Chondrocyte (in vitro differentiated cells): Measurements from ENCODE around the gene MEPCE. TPM values are rescaled to one million over a fixed set of nuclear protein-coding genes. Genes with fewer than 3 reads are reported as not detected.
A peak's percentile ranks its signal among the peaks of the same experiment; 100 is the strongest.

Experiments used
- DNase-seq: peaks from one replicate; pipeline ENCODE4 v3.0.0; 2021; ENCODE audit warnings: mixed read lengths, low spot score
- H3K27ac Mint-ChIP-seq: one replicate; pipeline ENCODE4 v1.8.0; 2021; ENCODE audit warnings: mild to moderate bottlenecking, moderate library complexity, mixed read lengths; ENCODE audit not compliant: unreplicated experiment
- H3K27me3 Mint-ChIP-seq: 2 replicates; pipeline ENCODE4 v1.8.0; 2021; ENCODE audit warnings: low read depth, mixed read lengths
- H3K36me3 Mint-ChIP-seq: 2 replicates; pipeline ENCODE4 v1.8.0; 2021; ENCODE audit warnings: low read depth, mixed read lengths
- H3K4me1 Mint-ChIP-seq: 2 replicates; pipeline ENCODE4 v1.8.0; 2021; ENCODE audit warnings: low read depth, mild to moderate bottlenecking, mixed read lengths
- H3K4me3 Mint-ChIP-seq: one replicate; pipeline ENCODE4 v1.8.0; 2021; ENCODE audit warnings: mild to moderate bottlenecking, moderate library complexity, mixed read lengths; ENCODE audit not compliant: unreplicated experiment
- H3K9me3 Mint-ChIP-seq: 2 replicates; pipeline ENCODE4 v1.8.0; 2021; ENCODE audit warnings: low read depth, mixed read lengths
- total RNA-seq: library from RNA; stranded (reverse); gene quantifications from 3 replicates; pipeline ENCODE4 v1.2.1, GENCODE V29; 2021
- TF ChIP-seq, protein P1 (sequence below): fragments of 200-600 bp; sonication (generic); IDR thresholded peaks from 2 replicates; pipeline ENCODE4 v1.5.0; 2021; ENCODE audit warnings: antibody characterized with exemption, mild to moderate bottlenecking, moderate library complexity

Gene MEPCE
- total RNA-seq, 1 donor from 2014 or later = 30.9 TPM

DNA sequence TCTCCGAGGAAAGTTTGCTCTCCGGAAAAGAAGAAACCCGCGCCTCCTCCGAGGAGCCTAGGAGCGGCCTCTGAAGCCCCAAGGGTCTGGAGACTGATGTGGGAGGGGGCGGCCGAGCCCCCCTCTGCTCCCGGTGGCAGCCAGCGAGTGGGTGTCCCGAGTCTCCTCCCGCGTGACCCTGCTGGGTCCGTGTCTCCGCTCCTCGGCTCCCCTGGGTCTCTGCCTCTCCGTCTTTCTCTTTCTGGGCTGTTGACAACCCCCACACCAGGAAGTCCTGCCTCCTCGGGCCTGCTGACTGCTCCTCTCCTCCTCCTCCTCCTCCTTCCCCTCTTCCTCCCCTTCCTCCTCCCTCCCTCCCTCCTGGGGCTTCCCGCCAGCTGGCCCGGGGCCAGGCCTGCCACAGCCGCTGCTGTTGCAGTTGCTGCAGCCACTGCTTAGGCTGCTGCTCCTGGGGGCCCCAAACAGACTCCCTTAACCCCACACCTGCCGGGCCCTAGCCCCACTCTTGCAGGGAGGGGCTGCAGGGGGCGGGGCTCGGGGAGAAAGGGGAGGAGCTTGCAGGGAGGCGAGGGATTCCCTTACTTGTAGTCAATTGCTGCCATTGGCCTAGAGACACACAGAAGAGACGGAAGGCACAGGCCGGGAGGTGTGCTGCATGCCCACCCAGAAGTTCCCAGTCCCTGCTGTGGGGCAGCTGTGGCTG lies 49.5 kb downstream of the MEPCE start, which contains the start of gene TSC22D4:
TSC22D4 (minus strand) TSS at position 257 of the 703 bp plus-strand sequence. CDS start 1,176 bp downstream, outside the sequence.
- H3K4me3 Mint-ChIP-seq = peak within 1 kb of the TSS; percentile 90
- H3K9me3 Mint-ChIP-seq = no peaks in the 10 kb centered on the region
- DNase-seq = peak; percentile 97
- peaks cover 2% of the 10 kb centered on the region for H3K36me3 Mint-ChIP-seq
- peaks cover 29% of the 10 kb centered on the region for H3K4me1 Mint-ChIP-seq
- TF ChIP-seq, protein P1, sequence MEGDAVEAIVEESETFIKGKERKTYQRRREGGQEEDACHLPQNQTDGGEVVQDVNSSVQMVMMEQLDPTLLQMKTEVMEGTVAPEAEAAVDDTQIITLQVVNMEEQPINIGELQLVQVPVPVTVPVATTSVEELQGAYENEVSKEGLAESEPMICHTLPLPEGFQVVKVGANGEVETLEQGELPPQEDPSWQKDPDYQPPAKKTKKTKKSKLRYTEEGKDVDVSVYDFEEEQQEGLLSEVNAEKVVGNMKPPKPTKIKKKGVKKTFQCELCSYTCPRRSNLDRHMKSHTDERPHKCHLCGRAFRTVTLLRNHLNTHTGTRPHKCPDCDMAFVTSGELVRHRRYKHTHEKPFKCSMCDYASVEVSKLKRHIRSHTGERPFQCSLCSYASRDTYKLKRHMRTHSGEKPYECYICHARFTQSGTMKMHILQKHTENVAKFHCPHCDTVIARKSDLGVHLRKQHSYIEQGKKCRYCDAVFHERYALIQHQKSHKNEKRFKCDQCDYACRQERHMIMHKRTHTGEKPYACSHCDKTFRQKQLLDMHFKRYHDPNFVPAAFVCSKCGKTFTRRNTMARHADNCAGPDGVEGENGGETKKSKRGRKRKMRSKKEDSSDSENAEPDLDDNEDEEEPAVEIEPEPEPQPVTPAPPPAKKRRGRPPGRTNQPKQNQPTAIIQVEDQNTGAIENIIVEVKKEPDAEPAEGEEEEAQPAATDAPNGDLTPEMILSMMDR = no peak
- no peaks in the 10 kb centered on the region for H3K27me3 Mint-ChIP-seq
- H3K27ac Mint-ChIP-seq = peak within 1 kb of the TSS; percentile 71

DNA sequence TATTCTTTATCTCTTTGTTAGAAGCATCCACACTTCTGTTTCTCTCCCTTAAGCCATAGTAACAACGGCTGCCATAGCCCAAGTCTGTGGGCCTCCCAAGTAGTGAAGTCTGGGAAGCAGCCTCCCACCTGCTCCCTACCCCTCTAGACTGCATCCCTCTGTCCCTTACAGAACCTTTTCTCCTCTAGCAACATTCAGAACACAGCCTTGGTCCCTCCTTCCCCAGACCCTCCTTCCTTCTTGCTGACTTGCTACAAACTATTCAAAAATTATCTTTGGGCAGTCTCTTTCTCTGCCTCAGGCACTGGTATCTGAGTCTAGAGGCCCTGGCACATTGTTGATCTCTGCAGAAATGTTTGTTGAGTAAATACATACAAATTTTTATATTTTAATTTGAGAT lies 51.8 kb downstream of the MEPCE start:
- peaks cover 2% of the 10 kb centered on the region for H3K36me3 Mint-ChIP-seq
- no peak overlapping the region for H3K27ac Mint-ChIP-seq
- no peaks in the 10 kb centered on the region for H3K27me3 Mint-ChIP-seq
- TF ChIP-seq, protein P1 = no peak
- H3K9me3 Mint-ChIP-seq = no peaks in the 10 kb centered on the region
- DNase-seq = no peak
- no peak overlapping the region for H3K4me3 Mint-ChIP-seq
- H3K4me1 Mint-ChIP-seq = peaks cover 20% of the 10 kb centered on the region

DNA sequence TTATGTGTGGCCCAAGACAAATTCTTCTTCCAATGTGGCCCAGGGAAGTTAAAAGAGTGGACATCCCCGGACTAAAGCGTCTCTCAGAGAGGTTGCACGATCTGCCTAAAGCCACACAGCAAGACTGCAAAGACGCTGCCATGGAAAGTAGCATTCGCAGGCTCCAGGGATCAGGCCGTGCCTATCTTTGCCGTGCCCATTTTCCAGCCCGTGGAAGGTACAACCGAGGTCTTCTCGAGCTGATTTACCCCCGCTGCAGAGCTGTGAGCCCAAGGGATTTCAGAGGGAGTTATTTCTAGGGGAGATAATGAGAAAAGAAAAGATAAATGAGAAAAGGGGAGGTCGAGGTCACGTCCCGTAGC lies 53.1 kb downstream of the MEPCE start:
- no peaks in the 10 kb centered on the region for H3K9me3 Mint-ChIP-seq
- TF ChIP-seq, protein P1 = no peak
- peaks cover 13% of the 10 kb centered on the region for H3K4me1 Mint-ChIP-seq
- no peaks in the 10 kb centered on the region for H3K36me3 Mint-ChIP-seq
- peak overlapping the region; percentile 72 for H3K4me3 Mint-ChIP-seq
- no peak overlapping the region for H3K27ac Mint-ChIP-seq
- DNase-seq = no peak
- no peaks in the 10 kb centered on the region for H3K27me3 Mint-ChIP-seq

DNA sequence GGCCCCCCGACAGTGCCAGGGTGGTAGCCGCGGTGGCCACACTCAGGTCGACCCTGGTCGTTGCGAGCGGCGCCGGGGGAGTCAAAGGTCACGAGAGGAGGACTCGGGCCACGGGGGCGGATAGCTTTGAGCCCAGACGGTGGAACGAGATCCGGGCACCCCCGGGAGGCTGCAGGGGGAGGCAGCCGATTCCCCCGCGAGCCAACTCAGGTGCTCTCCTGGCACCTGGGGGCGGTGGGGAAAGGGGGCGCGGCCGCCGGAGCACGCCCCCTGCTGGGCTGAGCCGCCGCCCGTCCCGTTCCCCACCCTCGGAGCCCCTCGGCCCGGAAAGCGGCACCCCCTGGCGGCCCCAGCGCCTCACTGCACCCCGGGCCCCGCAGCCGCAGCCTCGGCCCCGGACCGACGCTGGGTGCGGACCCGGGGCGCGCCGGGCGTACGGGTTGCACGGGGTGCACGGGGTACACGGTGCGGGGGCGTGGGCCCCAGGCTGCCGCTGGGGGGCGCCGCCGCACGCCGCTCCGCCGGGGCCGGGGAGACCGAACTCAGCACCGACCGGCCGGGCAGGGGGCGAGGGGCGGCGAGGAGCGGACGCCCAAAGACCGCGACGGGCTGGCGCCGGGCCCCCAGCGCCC lies 53.6 kb downstream of the MEPCE start:
- Mint-ChIP-seq H3K36me3 (no peaks in the 10 kb centered on the region), H3K27me3 (no peaks in the 10 kb centered on the region)

More for the DNA sequence above, 53.6 kb downstream of the MEPCE start:
- TF ChIP-seq, protein P1 = peak; percentile 98
- DNase-seq = no peak
- Mint-ChIP-seq H3K4me3 (peak overlapping the region; percentile 72), H3K27ac (no peak overlapping the region), H3K9me3 (no peaks in the 10 kb centered on the region), H3K4me1 (peaks cover 13% of the 10 kb centered on the region)

Other genes starting within 250 kb of the MEPCE start
- not detected in 3 replicates for gene PVRIG, start 209.9 kb upstream of the MEPCE start, total RNA-seq
- not detected in 3 replicates for gene SPDYE3, start 122.1 kb upstream of the MEPCE start, total RNA-seq
- 19.1 to 32.2 TPM (median 20.3 TPM) in 3 replicates for gene PILRB, start 71.7 kb upstream of the MEPCE start, total RNA-seq
- gene PILRA, start 56.3 kb upstream of the MEPCE start, total RNA-seq = 0.60 to 0.92 TPM (median 0.62 TPM) in 3 replicates
- gene ZCWPW1, start 1.1 kb upstream of the MEPCE start, total RNA-seq = 2.3 to 3.8 TPM (median 2.6 TPM) in 3 replicates
- 20.5 to 23.0 TPM (median 21.0 TPM) in 3 replicates for gene PPP1R35, start 6.7 kb downstream of the MEPCE start, total RNA-seq
- 0.42 to 0.87 TPM in 2 of 3 replicates, not detected in the other for gene SPACDR, start 34.4 kb downstream of the MEPCE start, total RNA-seq
- 24.0 to 34.1 TPM (median 33.0 TPM) in 3 replicates for gene TSC22D4, start 49.4 kb downstream of the MEPCE start, total RNA-seq
- 0.77 to 0.95 TPM (median 0.87 TPM) in 3 replicates for gene NYAP1, start 54.1 kb downstream of the MEPCE start, total RNA-seq
- 7.7 to 8.2 TPM (median 7.8 TPM) in 3 replicates for gene AGFG2, start 109.4 kb downstream of the MEPCE start, total RNA-seq
- 0.70 to 1.1 TPM in 2 of 3 replicates, not detected in the other for gene SAP25, start 144.1 kb downstream of the MEPCE start, total RNA-seq
- 42.0 to 45.8 TPM (median 43.9 TPM) in 3 replicates for gene LRCH4, start 156.3 kb downstream of the MEPCE start, total RNA-seq
- gene FBXO24, start 156.5 kb downstream of the MEPCE start, total RNA-seq = 0.57 to 1.2 TPM (median 0.82 TPM) in 3 replicates
- gene PCOLCE, start 172.5 kb downstream of the MEPCE start, total RNA-seq = 153 to 203 TPM (median 153 TPM) in 3 replicates
- 13.9 to 17.5 TPM (median 17.3 TPM) in 3 replicates for gene MOSPD3, start 182.7 kb downstream of the MEPCE start, total RNA-seq
- 0.87 to 2.1 TPM (median 1.8 TPM) in 3 replicates for gene TFR2, start 211.7 kb downstream of the MEPCE start, total RNA-seq
- not detected in 3 replicates for gene ACTL6B, start 226.6 kb downstream of the MEPCE start, total RNA-seq
- 191 to 204 TPM (median 202 TPM) in 3 replicates for gene GNB2, start 243.9 kb downstream of the MEPCE start, total RNA-seq